ENCODE data around the gene LIMS2.

The LIMS2 gene

DNA sequence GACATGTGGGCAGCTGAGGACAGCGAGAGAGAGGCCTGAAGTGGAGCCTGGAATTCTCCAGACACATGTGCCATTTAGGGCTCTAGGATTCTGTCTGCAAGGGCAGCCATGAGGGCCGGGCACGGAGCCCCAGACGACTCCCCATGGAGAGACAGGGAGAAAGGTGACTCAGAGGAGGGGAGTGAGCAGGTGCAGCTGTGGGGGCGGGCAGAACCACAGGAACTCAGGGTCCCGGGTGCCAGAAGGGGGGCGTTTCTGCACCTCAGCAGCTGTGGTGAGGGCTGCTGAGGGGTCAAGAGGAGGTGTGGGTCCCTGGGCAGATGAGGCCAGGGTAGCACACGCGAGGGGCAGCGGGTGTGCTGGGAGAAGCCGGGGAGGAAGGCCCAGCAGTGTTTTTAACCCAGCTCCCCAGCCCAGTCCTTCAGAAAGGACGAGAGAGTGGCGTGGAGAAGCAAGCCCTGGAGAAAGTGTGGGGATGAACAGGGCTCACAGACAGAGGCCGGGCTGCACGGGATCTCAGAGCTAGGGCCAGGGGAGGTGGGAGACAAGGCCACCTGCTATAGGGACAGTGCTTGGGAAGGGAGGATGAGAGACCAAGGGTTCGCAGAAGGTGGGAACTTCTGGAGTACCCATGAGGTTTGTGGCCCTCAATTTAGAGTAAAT, 21.8 kb downstream of the LIMS2 start:
- Histone ChIP-seq H3K4me2 (ENCODE audit: insufficient read depth, low read length, poor library complexity, severe bottlenecking) (no peak overlapping the region), H3K4me1 (ENCODE audit: control insufficient read depth in 2 of 2, insufficient read depth in 1 of 2, low read depth in 1 of 2, low read length in 2 of 2) (peaks cover 3 to 13% of the 10 kb centered on the region in 2 donors), H2BK5ac (ENCODE audit: low read length) (peak overlapping the region; percentile 41), H3K23ac (ENCODE audit: low read depth, low read length, poor library complexity) (peak overlapping the region; percentile 32), H3K9me3 (replicated peaks in 1 of 2; ENCODE audit: control insufficient read depth in 2 of 2, insufficient read depth in 1 of 2, low read depth in 1 of 2, low read length in 2 of 2) (peaks cover 0 to 2% of the 10 kb centered on the region in 2 donors), H2BK15ac (ENCODE audit: low read length) (peak overlapping the region; percentile 99), H3K36me3 (replicated peaks in 1 of 2; ENCODE audit: control insufficient read depth in 2 of 2, insufficient read depth in 2 of 2, low read length in 2 of 2) (no peaks in the 10 kb centered on the region), H3K79me1 (ENCODE audit: low read depth, low read length) (no peaks in the 10 kb centered on the region), H2BK120ac (ENCODE audit: low read depth, low read length) (peak overlapping the region; percentile 77), H3K27me3 (ENCODE audit: control insufficient read depth in 3 of 3, insufficient read depth in 3 of 3, low read depth in 1 of 3, low read length in 3 of 3) (peaks cover 0 to 12% (median 2%) of the 10 kb centered on the region in 3 experiments), H3K27ac (replicated peaks; ENCODE audit: low read length) (no peak overlapping the region), H3K14ac (ENCODE audit: low read length) (no peak overlapping the region), H3K18ac (ENCODE audit: low read length) (peak overlapping the region; percentile 83), H3K4me3 (ENCODE audit: low read length in 2 of 2) (no peak overlapping the region), H2AFZ (ENCODE audit: low read length) (no peak overlapping the region), H2AK5ac (ENCODE audit: low read depth, low read length) (peak overlapping the region; percentile 99), H3K4ac (ENCODE audit: low read length) (no peak overlapping the region), H4K8ac (ENCODE audit: low read depth, low read length) (no peak overlapping the region), H4K91ac (ENCODE audit: low read depth, low read length, poor library complexity) (no peak overlapping the region), H3K9ac (ENCODE audit: low read depth, low read length, poor library complexity) (no peak overlapping the region), H2BK12ac (ENCODE audit: low read length) (peak overlapping the region; percentile 91)
- no CpG with 5 or more reads among the region's 16 CpGs for WGBS, 2 donors (ENCODE audit: extremely low coverage in 2 of 2, insufficient read length in 2 of 2, insufficient replicate concordance in 1 of 2)
- DNase-seq (ENCODE audit: low spot score), result no peak

GRCh38 chr2:127652786-127653357, 22.5 kb downstream of the LIMS2 start:
- Histone ChIP-seq H2AFZ (ENCODE audit: low read length) (peak overlapping the region; percentile 81), H3K9ac (ENCODE audit: low read depth, low read length, poor library complexity) (no peak overlapping the region), H3K36me3 (replicated peaks in 1 of 2; ENCODE audit: control insufficient read depth in 2 of 2, insufficient read depth in 2 of 2, low read length in 2 of 2) (no peaks in the 10 kb centered on the region), H3K23ac (ENCODE audit: low read depth, low read length, poor library complexity) (no peak overlapping the region), H2BK15ac (ENCODE audit: low read length) (peak overlapping the region; percentile 99), H3K27ac (replicated peaks; ENCODE audit: low read length) (no peak overlapping the region), H3K79me1 (ENCODE audit: low read depth, low read length) (no peaks in the 10 kb centered on the region), H3K4me1 (ENCODE audit: control insufficient read depth in 2 of 2, insufficient read depth in 1 of 2, low read depth in 1 of 2, low read length in 2 of 2) (peaks cover 3 to 13% of the 10 kb centered on the region in 2 donors), H2BK5ac (ENCODE audit: low read length) (peak overlapping the region; percentile 41), H3K4me3 (ENCODE audit: low read length in 2 of 2) (no peak overlapping the region), H3K27me3 (ENCODE audit: control insufficient read depth in 3 of 3, insufficient read depth in 3 of 3, low read depth in 1 of 3, low read length in 3 of 3) (peaks cover 0 to 12% (median 2%) of the 10 kb centered on the region in 3 experiments), H2AK5ac (ENCODE audit: low read depth, low read length) (peak overlapping the region; percentile 86), H4K8ac (ENCODE audit: low read depth, low read length) (peak overlapping the region; percentile 45), H2BK12ac (ENCODE audit: low read length) (peak overlapping the region; percentile 91), H3K4ac (ENCODE audit: low read length) (no peak overlapping the region), H3K9me3 (replicated peaks in 1 of 2; ENCODE audit: control insufficient read depth in 2 of 2, insufficient read depth in 1 of 2, low read depth in 1 of 2, low read length in 2 of 2) (peaks cover 0 to 2% of the 10 kb centered on the region in 2 donors), H3K14ac (ENCODE audit: low read length) (no peak overlapping the region), H4K91ac (ENCODE audit: low read depth, low read length, poor library complexity) (peak overlapping the region; percentile 34), H3K4me2 (ENCODE audit: insufficient read depth, low read length, poor library complexity, severe bottlenecking) (no peak overlapping the region), H2BK120ac (ENCODE audit: low read depth, low read length) (peak overlapping the region; percentile 88), H3K18ac (ENCODE audit: low read length) (peak overlapping the region; percentile 83)
- no CpG with 5 or more reads among the region's 25 CpGs for WGBS, 2 donors (ENCODE audit: extremely low coverage in 2 of 2, insufficient read length in 2 of 2, insufficient replicate concordance in 1 of 2)
- DNase-seq (ENCODE audit: low spot score), result no peak

DNA sequence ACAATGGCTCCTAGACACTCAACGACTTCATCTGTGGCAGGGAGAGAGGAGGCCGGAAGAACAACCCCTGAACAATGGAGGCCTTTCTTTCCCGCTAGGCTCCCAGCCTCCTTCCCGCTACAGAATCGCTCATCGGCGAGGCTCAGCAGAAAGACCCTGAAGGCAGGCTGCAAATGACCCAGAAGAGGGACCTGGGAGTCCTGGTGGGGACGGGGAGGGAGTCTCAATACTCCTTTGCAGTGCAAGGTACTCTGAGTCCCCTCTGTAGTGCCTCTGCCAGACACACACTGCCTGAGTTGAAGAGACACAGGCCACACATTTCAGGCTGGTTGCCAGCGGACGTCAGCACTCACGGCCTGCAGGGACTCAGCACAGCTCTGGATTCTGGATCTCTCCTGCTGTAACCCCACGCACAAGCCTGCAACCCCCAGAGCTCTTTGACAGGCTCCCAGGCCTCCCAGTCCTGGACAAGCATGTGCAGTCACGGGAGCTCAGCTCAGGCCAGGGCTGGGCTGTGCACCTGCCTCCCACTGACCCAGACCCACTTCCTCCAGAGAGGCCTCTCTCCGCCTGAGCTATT, 23.3 kb downstream of the LIMS2 start:
- Histone ChIP-seq H4K91ac (ENCODE audit: low read depth, low read length, poor library complexity) (no peak overlapping the region), H2AK5ac (ENCODE audit: low read depth, low read length) (no peak overlapping the region), H3K14ac (ENCODE audit: low read length) (peak overlapping the region; percentile 31), H3K79me1 (ENCODE audit: low read depth, low read length) (no peaks in the 10 kb centered on the region), H3K4me2 (ENCODE audit: insufficient read depth, low read length, poor library complexity, severe bottlenecking) (no peak overlapping the region), H3K36me3 (replicated peaks in 1 of 2; ENCODE audit: control insufficient read depth in 2 of 2, insufficient read depth in 2 of 2, low read length in 2 of 2) (no peaks in the 10 kb centered on the region), H3K23ac (ENCODE audit: low read depth, low read length, poor library complexity) (no peak overlapping the region), H3K4me3 (ENCODE audit: low read length in 2 of 2) (no peak overlapping the region), H3K9me3 (replicated peaks in 1 of 2; ENCODE audit: control insufficient read depth in 2 of 2, insufficient read depth in 1 of 2, low read depth in 1 of 2, low read length in 2 of 2) (peaks cover 0 to 2% of the 10 kb centered on the region in 2 donors), H3K4me1 (ENCODE audit: control insufficient read depth in 2 of 2, insufficient read depth in 1 of 2, low read depth in 1 of 2, low read length in 2 of 2) (peaks cover 3 to 13% of the 10 kb centered on the region in 2 donors), H2AFZ (ENCODE audit: low read length) (peak overlapping the region; percentile 81), H4K8ac (ENCODE audit: low read depth, low read length) (no peak overlapping the region), H2BK120ac (ENCODE audit: low read depth, low read length) (no peak overlapping the region), H3K27ac (replicated peaks; ENCODE audit: low read length) (no peak overlapping the region), H2BK5ac (ENCODE audit: low read length) (no peak overlapping the region), H2BK15ac (ENCODE audit: low read length) (peak overlapping the region; percentile 69), H2BK12ac (ENCODE audit: low read length) (no peak overlapping the region), H3K9ac (ENCODE audit: low read depth, low read length, poor library complexity) (no peak overlapping the region), H3K27me3 (ENCODE audit: control insufficient read depth in 3 of 3, insufficient read depth in 3 of 3, low read depth in 1 of 3, low read length in 3 of 3) (peaks cover 0 to 12% (median 2%) of the 10 kb centered on the region in 3 experiments), H3K4ac (ENCODE audit: low read length) (no peak overlapping the region), H3K18ac (ENCODE audit: low read length) (peak overlapping the region; percentile 89)
- WGBS, 2 donors (ENCODE audit: extremely low coverage in 2 of 2, insufficient read length in 2 of 2, insufficient replicate concordance in 1 of 2), result no CpG with 5 or more reads among the region's 14 CpGs
- DNase-seq (ENCODE audit: low spot score), result no peak

DNA sequence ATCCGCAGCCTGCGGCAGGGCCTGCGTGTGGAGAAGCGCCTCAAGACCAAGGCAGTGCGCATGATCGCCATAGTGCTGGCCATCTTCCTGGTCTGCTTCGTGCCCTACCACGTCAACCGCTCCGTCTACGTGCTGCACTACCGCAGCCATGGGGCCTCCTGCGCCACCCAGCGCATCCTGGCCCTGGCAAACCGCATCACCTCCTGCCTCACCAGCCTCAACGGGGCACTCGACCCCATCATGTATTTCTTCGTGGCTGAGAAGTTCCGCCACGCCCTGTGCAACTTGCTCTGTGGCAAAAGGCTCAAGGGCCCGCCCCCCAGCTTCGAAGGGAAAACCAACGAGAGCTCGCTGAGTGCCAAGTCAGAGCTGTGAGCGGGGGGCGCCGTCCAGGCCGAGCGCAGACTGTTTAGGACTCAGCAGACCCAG, 23.9 kb downstream of the LIMS2 start:
- Histone ChIP-seq H3K4me3 (ENCODE audit: low read length in 2 of 2) (no peak overlapping the region), H3K14ac (ENCODE audit: low read length) (peak overlapping the region; percentile 84), H2BK120ac (ENCODE audit: low read depth, low read length) (peak overlapping the region; percentile 42), H2BK15ac (ENCODE audit: low read length) (peak overlapping the region; percentile 69), H3K27me3 (ENCODE audit: control insufficient read depth in 3 of 3, insufficient read depth in 3 of 3, low read depth in 1 of 3, low read length in 3 of 3) (peaks cover 0 to 8% (median 2%) of the 10 kb centered on the region in 3 experiments), H3K9me3 (replicated peaks in 1 of 2; ENCODE audit: control insufficient read depth in 2 of 2, insufficient read depth in 1 of 2, low read depth in 1 of 2, low read length in 2 of 2) (peaks cover 0 to 2% of the 10 kb centered on the region in 2 donors), H2AK5ac (ENCODE audit: low read depth, low read length) (peak overlapping the region; percentile 93), H3K79me1 (ENCODE audit: low read depth, low read length) (no peaks in the 10 kb centered on the region), H2BK12ac (ENCODE audit: low read length) (peak overlapping the region; percentile 82), H3K27ac (replicated peaks; ENCODE audit: low read length) (no peak overlapping the region), H3K4ac (ENCODE audit: low read length) (peak overlapping the region; percentile 13), H3K36me3 (replicated peaks in 1 of 2; ENCODE audit: control insufficient read depth in 2 of 2, insufficient read depth in 2 of 2, low read length in 2 of 2) (no peaks in the 10 kb centered on the region), H3K4me1 (ENCODE audit: control insufficient read depth in 2 of 2, insufficient read depth in 1 of 2, low read depth in 1 of 2, low read length in 2 of 2) (peaks cover 4 to 13% of the 10 kb centered on the region in 2 donors), H4K8ac (ENCODE audit: low read depth, low read length) (no peak overlapping the region), H3K18ac (ENCODE audit: low read length) (peak overlapping the region; percentile 89), H3K9ac (ENCODE audit: low read depth, low read length, poor library complexity) (no peak overlapping the region), H3K4me2 (ENCODE audit: insufficient read depth, low read length, poor library complexity, severe bottlenecking) (no peak overlapping the region), H2AFZ (ENCODE audit: low read length) (peak overlapping the region; percentile 81), H4K91ac (ENCODE audit: low read depth, low read length, poor library complexity) (peak overlapping the region; percentile 87), H2BK5ac (ENCODE audit: low read length) (peak overlapping the region; percentile 89), H3K23ac (ENCODE audit: low read depth, low read length, poor library complexity) (peak overlapping the region; percentile 94)
- no peak for DNase-seq (ENCODE audit: low spot score)
- no CpG with 5 or more reads among the region's 29 CpGs for WGBS, 2 donors (ENCODE audit: extremely low coverage in 2 of 2, insufficient read length in 2 of 2, insufficient replicate concordance in 1 of 2)

Measured in neuronal stem cell (in vitro differentiated cells).